Superior temporal gyrus (tissue), 1 donor: ENCODE results near the gene ZNF841.
"Not testable (repeated sequence)": the region's sequence is repeated elsewhere in the genome, so short reads cannot be mapped to it uniquely, and the experiment has no call there.

Experiments
- DNase-seq: peaks from one replicate; pipeline ENCODE4 v3.0.0-alpha.2; 2016; ENCODE audit errors: extremely low spot score

Gene ZNF841

DNA sequence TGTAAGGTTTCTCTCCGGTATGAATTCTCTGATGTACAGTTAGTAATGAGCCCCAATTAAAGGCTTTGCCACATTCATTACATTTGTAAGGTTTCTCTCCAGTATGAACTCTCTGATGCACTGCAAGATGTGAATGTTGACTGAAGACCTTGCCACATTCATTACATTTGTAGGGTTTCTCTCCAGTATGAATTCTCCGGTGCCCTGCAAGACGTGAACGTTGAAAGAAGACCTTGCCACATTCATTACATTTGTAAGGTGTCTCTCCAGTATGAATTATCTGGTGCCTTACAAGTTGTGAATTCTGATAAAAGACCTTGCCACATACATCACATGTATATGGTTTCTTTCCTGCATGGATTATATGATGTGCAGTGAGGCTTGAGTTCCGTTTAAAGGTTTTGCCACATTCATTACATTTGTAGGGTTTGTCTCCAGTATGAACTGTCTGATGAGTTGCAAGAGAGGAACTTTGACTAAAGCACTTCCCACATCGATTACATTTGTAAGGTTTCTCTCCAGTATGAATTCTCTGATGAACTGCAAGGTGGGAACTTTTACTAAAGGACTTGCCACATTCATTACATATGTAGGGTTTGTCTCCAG, 29.2 kb downstream of the ZNF841 start:
- no peak for DNase-seq

DNA sequence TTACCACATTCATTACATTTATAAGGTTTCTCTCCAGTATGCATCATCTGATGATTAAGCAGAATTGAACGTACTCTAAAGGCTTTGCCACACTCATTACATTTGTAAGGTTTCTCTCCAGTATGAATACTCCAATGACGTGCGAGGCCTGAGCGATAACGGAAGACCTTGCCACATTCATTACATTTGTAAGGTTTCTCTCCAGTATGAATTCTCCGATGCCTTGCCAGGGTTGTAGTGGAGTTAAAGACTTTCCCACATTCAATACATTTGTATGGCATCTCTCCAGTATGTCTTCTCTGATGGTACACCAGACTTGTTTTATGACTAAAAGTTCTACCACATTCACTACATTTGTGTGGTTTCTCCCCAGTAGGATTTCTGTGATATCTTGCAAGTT, 30.2 kb downstream of the ZNF841 start:
- DNase-seq = no peak

DNA sequence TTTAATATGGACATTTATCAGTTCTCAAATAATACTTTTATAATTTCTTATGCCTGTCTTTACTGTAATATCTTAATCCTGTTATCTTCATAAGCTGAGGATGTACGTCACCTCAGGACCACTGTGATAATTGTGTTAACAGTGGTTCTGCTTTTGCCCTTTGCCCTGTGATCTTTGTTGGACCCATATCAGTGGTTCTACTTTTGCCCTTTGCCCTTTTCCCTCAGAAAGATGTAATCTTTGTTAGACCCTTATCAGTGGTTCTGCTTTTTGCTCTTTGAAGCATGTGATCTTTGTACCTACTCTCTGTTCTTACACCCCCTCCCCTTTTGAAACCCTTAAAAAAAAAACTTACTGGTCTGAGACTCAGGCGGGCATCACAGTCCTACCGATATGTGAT, 39.1 kb downstream of the ZNF841 start:
- DNase-seq = not testable (repeated sequence)

DNA sequence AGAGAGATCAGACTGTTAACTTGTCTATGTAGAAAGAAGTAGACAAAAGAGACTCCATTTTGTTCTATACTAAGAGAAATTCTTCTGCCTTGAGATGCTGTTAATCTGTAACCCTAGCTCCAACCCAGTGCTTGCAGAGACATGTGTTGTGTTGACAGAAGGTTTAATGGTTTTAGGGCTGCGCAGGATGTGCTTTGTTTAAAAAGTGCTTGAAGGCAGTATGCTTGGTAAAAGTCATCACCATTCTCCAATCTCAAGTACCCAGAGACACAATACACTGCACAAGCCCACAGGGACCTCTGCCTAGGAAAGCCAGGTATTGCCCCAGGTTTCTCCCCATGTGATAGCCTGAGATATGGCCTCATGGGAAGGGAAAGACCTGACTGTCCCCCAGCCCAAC, 43.8 kb downstream of the ZNF841 start:
- DNase-seq = not testable (repeated sequence)

DNA sequence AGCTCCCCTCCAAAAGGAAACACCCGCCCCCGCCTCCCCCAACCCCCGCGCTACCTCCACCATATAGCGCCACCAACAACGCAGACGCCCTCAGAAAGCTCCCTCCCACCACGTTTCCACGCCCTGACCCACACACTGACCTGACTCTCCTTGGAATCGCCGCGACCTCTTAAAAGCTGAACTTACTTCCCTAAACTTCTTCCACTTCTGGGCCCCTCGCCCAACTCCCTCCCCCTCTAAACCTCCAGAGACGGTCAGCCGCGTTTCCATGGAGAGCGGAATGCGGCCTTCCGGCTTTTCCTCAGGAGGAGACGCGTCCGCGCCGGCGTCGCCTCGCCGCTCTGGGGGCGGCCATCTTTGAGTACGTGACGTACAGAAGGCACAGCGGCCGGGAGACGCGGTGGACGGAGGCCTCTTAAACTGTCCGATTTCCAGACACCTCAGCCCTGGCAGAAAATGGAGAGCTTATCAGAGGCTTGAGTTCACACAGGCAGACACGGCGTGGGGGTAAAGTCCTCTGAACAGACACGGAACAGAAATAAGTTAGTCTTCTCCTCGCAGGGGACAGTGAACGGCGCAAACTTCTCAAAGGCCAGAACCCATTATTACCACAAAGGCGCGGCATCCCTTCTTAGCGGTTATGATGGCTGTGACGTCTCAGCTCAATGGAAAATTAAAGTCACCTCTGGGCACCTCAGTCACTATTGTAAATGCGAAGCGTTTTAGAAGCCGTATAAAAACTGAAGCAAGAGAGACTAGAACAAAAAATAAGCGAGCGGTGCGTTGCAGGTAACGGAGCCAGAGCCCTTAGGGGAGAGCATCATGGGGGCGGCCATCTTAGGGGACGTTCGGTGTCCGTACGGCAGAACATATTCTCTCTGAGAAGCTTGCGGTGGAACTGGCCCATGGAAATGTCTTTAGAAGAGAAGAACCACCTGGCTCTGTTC, 46.7 kb downstream of the ZNF841 start, which contains the start of gene ZNF432:
TSS of gene ZNF432 (minus strand) at position 284 of the 947 bp plus-strand sequence. CDS start 1,970 bp downstream, outside the sequence.
- DNase-seq = peak; percentile 96

DNA sequence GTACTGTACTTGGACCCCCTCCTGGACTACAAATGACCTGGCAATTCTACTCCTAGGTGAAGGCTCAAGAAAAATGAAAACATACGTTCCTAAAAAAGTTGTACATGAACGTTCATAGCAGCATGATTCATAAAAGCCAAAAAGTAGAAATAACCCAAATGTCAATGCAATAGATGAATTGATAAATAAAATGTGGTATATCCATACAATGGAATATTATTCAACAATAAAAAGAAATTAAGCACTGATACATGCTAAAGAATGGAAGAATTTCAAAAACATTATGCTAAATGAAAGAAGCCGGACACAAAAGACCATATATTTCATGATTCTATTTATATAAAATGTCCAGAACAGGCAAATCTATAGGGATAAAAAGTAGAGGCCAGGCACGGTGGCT, 56.4 kb downstream of the ZNF841 start:
- no peak for DNase-seq

DNA sequence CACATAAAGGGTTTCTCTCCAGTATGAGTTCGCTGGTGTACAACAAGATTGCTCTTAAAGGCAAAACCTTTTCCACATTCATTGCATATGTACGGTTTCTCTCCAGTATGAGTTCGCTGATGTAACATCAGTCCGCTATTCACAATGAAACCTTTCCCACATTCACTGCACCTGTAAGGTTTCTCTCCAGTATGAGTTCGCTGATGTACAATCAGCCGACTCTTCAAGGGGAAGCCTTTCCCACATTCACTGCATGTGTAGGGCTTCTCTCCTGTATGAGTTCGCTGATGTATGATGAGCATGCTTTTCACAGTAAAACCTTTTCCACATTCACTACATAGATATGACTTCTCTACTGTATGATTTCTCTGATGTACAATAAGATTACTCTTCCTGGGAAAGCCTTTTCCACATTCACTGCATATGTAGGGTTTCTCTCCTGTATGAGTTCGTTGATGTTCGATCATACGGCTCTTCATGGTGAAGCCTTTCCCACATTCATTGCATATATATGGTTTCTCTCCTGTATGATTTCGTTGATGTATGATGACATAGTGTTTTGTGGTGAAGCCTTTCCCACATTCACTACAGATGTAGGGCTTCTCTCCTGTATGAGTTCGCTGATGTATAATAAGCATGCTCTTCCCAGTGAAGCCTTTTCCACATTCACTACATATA, 61.4 kb downstream of the ZNF841 start:
- DNase-seq = no peak

DNA sequence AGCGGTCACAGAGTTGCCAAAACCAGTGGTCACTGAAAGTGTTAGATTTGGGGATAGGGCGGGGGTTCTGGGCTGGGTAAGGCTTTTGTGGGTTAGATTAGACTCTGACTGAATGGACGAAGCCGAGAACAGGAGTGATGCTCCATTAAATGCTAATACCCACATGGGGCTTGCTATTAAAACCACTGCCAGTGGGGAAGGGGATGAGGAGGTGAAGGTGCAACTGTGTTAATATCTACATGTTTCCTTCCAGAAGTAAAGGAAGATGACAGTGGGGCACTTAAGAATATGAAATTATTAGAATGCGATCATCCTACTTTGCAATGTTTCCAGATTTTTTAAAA, 66.8 kb downstream of the ZNF841 start:
- no peak for DNase-seq

DNA sequence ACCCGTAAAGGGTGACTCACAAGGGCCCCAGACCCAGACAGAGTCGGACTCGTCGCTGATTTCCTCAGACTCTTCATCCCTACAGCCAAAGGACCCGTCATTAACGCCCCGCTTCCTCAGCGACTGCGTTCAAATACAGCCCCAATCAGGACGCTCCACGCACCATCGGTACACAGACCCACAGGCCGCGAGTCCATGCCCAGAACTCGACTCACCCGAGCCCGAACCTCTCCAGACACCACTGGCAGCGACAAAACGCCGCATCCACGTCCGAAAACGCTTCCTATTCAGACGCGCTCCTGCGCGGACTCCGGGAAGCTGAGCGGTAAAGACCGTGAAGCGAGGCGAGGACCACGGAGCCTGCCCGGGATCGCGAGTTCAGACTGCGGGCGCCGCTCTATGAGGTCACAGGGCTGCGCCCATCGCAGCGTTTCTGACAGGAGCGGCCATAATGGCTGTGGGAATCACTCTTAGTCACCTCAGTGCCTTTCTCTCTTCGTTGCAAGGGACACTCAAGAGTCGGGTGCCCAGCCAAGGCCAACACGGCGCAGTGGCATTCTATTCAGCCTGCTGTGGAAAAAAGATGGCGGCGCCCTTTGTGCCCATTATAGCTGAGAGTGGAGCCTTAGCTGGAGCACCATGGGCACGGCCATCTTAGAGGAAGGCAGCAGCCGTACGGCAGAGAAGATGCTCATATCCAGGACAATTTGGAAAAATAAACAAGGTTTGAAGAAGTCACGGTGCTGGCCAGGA, 67.4 kb downstream of the ZNF841 start, which contains the start of gene ZNF614:
TSS of gene ZNF614 (minus strand) at position 353 of the 753 bp plus-strand sequence. CDS start 2,634 bp downstream, outside the sequence.
- peak; percentile 94 for DNase-seq

DNA sequence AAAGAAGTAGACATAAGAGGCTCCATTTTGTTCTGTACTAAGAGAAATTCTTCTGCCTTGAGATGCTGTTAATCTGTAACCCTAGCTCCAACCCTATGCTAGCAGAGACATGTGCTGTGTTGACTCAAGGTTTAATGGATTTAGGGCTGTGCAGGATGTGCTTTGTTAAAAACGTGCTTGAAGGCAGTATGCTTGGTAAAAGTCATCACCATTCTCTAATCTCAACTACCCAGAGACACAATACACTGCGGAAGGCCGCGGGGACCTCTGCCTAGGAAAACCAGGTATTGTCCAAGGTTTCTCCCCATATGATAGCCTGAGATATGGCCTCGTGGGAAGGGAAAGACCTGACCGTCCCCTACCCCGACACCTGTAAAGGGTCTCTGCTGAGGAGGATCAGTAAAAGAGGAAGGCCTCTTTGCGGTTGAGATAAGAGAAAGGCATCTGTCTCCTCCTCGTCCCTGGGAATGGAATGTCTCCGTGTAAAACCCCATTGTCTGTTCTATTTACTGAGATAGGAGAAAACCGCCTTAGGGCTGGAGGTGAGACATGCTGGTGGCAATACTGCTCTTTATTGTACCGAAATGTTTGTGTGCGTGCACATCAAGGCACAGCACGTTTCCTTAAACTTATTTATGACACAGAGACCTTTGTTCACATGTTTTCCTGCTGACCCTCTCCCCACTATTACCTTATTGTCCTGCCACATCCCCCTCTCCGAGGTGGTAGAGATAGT, 69.1 kb downstream of the ZNF841 start:
- not testable (repeated sequence) for DNase-seq

DNA sequence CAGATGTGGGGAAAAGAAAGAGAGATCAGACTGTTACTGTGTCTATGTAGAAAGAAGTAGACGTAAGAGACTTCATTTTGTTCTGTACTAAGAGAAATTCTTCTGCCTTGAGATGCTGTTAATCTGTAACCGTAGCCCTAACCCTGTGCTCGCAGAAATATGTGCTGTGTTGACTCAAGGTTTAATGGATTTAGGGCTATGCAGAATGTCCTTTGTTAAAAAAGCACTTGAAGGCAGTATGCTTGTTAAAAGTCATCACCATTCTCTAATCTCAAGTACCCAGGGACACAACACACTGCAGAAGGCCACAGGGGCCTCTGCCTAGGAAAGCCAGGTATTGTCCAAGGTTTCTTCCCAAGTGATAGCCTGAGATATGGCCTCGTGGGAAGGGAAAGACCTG, 71.1 kb downstream of the ZNF841 start:
- DNase-seq = not testable (repeated sequence)

DNA sequence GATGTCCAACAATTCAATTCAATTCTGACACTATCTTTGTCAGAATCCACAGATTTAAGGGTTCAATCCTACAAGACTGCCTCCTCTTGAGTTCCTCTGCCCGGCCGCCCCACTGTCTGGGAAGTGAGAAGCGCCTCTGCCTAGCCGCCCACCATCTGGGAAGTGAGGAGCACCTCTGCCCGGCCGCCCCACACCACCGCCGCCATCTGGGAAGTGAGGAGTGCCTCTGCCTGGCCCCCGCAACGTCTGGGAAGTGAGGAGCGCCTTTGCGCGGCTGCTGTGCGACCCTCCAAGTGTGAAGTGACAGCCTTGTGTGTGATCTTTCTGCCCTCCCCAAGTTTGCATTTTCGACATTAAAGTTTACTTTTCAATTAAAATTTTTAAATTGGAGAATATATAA, 73.4 kb downstream of the ZNF841 start:
- DNase-seq = no peak

DNA sequence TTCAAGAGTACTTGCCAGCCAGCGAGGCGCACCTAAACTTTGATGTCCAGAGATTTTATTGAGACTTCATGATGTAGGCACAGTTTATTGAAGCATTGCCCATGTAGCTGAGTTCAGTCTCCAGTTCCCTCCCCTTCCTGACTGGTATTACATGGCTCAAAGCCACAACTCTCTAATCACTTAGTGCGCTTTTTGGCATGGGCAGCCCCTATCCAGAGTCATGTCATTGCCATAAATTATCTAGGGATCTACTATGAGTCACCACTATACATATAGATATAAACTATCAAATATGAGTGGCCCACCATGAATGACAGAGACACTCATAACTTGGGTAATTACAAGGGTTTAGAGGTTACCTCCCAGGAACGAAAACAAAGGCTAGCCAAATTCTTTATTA, 75.1 kb downstream of the ZNF841 start:
- DNase-seq = no peak
